Suppressor macrophage treated with lipopolysaccharide for 4 hours (primary cell): ENCODE data around the gene ANKRD28.
"Not testable (repeated sequence)": the region's sequence is repeated elsewhere in the genome, so short reads cannot be mapped to it uniquely, and the experiment has no call there.

Experiments used
- DNase-seq: peaks from one replicate; pipeline ENCODE4 v3.0.0-alpha.2; 2020

Gene ANKRD28

DNA sequence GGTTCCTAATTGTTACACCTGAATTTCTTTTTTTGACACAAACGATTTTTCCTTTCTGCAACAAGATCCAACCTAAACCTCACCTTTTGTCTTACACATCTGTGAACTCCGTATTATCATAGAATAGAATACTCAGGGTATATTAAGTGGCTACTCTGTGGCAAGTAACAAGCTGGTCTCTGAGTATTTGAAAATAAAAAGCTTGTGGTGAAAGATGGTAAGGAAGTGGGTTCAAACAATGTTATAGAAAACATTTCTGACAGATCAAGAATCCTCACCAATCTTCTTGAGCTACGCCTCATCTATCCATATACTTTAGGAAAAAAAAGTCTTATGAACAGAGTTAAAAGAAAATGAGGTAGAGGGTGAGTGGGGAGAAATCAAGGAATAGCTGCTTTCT is 3.5 kb upstream of the ANKRD28 start:
- no peak for DNase-seq

GRCh38 chr3:15800780-15801179 is 3.0 kb upstream of the ANKRD28 start:
- DNase-seq: no peak

- DNase-seq: no peak
Measured at GRCh38 chr3:15800327-15800726, 2.5 kb upstream of the ANKRD28 start.

- DNase-seq: no peak
Measured at GRCh38 chr3:15798533-15799245, 910 bp upstream of the ANKRD28 start.

DNA sequence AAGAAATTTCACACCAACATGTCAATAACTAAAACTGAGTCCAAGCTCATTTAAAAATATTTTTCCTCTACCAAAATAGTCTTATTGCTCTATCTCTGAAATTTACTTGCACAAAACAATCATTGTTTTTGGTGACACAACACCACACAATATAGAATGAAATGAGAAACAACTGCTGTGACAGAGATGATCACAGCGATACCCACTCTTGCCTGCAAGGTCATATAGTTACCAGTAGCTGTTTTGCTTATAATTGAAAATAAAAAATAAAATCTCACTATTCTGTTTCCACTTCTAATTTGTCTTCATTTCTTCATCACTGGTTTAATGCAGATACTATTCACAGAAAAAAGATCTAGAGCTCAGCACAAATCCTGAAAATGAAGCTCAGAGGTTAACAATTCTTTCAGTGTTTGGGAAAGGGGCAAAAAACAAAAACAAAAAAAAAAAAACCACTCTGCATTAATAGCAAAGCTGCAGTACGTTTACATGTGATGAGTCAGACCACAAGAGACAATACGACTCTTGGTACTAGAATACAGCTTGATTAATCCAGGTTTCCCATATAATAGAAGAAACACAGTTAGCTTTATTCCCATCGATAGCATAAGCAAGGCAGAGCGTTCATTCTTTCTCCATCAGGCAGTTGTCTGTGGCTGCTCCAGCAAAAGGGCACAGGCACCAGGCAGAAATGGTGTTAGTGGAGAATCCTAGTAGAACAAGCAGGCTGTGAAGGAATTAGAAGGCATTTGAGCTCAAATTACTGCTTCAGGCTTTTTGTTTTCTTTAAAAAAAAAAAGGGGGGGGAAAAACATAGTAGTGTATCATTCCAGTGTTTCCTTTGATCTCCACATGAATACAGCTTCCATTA is 773 bp downstream of the ANKRD28 start:
- DNase-seq: peak; percentile 29

- no peak for DNase-seq
Measured at GRCh38 chr3:15796331-15796730, 1.4 kb downstream of the ANKRD28 start.

- DNase-seq: peak; percentile 75
Measured at GRCh38 chr3:15795651-15796308, 2.0 kb downstream of the ANKRD28 start.

GRCh38 chr3:15794842-15795650 is 2.7 kb downstream of the ANKRD28 start:
- peak; percentile 22 for DNase-seq

DNA sequence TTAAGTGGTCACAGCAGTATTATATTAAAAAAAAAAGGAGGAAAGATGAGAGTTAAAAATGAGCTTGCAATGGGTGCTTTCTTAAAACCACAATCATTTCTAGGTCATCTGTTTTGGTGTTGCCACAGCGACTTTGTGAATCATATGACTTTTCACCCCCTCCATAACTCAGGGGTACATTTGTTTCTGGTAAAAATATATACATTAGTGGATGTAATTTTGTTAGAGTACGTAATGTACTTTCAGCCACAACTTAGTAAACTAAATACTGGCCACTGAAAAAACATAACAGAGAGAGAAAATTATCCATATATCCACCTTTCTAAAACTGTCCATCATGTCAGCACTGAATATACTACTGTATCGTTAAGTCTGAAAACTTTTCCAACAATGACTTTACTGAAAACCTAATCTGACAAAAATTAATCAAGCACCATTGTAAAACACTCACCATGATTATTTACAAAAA is 3.4 kb downstream of the ANKRD28 start:
- peak; percentile 50 for DNase-seq

- no peak for DNase-seq
Measured at GRCh38 chr3:15791525-15791924, 6.3 kb downstream of the ANKRD28 start.

DNA sequence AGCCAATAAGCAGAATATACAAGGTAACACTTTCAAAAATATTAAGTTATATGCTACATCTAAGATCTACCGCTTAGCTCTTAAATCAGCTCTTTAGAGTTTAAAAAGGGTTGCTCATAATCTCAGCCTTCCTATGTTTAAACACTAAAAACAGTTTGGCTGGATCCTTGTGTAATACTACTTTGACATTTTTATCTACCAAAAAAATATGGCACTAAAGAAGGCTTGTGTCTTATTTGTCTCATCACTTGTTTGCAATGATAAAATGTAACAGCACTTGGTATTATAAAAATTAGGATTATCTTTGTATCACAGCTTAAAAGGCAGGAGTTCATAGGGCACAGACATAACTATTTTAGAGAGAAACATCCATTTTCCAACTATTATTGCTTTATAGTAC is 9.8 kb downstream of the ANKRD28 start:
- no peak for DNase-seq

- no peak for DNase-seq
Measured at GRCh38 chr3:15787526-15787925, 10.3 kb downstream of the ANKRD28 start.

- DNase-seq: peak; percentile 22
Measured at GRCh38 chr3:15783361-15783969, 14.3 kb downstream of the ANKRD28 start.

- DNase-seq: no peak
Measured at GRCh38 chr3:15782429-15782828, 15.3 kb downstream of the ANKRD28 start.

DNA sequence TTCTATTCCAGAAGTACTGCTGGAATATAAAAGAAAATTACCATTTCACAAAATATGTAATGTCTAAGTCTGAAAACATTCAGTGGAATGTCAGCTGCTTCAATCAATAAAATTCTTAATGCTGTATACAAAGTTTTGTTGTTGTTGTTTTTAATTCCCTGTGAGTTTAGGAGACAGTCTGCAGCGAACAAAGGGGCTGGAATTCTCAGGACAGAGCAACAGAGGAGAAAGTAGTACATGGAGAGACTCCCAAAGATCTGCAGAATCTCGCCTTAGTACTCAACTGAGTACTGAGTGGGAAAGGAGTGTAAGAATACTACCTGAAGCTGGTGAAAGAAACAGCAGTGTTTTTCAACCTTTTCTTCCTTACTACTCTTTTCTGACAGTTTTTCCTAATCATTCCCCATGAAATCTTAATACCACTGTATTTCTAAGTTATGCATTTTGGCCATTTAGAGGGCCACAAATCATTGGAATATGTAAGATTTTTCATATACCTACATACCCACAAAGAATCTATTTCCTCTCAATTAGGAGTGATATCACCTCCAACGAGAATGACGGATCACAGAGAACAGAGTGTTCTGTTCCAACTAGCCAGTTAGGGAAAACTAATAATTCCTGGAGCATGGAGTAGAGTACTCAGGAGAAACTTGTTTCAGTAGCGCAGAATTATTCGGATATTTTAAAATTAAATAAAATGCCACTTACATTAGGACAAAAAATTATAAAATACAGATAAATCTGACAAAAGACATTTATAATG is 16.0 kb downstream of the ANKRD28 start:
- DNase-seq: no peak

DNA sequence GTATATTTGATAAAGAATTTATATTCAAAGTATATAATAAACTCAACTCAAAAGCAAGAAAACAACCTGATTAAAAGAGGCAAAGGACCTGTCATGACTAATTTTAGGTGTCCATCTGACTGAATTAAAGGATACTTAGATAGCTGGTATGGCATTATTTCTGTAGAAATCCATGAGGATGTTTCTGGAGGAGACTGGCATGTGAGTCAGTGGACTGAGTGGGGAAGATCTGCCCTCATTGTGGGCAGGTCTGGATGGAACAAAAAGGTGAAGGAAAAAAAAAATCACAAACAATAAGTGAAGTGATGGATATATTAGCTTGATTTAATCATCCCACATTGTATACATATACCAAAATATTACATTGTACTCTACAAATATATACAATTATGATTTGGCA is 16.6 kb downstream of the ANKRD28 start:
- no peak for DNase-seq

- no peak for DNase-seq
Measured at GRCh38 chr3:15779111-15779510, 18.7 kb downstream of the ANKRD28 start.

- no peak for DNase-seq
Measured at GRCh38 chr3:15778332-15778858, 19.4 kb downstream of the ANKRD28 start.

DNA sequence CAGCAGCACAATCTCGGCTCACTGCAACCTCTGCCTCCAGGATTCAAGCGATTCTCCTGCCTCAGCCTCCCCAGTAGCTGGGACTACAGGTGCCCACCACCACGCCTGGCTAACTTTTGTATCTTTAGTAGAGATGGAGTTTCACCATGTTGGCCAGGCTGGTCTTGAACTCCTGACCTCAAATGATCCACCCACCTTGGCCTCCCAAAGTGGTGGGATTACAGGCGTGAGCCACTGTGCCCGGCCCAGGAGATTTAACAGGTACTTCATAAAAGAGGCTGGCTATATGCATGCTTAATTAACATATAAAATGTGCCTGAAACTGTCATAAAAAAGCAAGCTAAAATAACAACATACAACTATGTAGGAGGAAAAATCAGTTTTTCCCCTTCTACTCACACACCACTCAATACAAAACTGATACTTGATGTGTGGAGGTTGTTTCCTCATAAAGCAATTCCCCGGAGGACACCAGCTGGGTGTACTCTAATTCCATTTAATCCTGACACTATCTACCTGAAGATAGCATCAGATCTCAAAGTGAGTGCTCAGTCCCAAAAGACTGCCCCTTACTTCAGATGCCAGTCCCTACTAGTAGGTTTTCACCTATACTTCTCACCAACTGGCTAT is 22.7 kb downstream of the ANKRD28 start:
- DNase-seq: not testable (repeated sequence)

- no peak for DNase-seq
Measured at GRCh38 chr3:15771444-15771843, 26.3 kb downstream of the ANKRD28 start.
